ENCODE measurements around the gene ZNF2. TPM values are rescaled to one million over a fixed set of nuclear protein-coding genes. Genes with fewer than 3 reads are reported as not detected.

Gene ZNF2
- total and polyA plus RNA-seq, 2 of the 13 experiments (the other 11 are each of a cell fraction or from before 2014, with no cell fraction given) = 4.3 to 6.1 TPM

GRCh38 chr2:95121407-95122196 lies 44.0 kb upstream of the ZNF2 start, which contains the start of gene MRPS5 (continued):
- peak; percentile 32; the same call in 1 of the 2 replicates for TF ChIP-seq ZBTB44 (CRISPR knock-in tag; IDR thresholded peaks at IDR 0.05)
- peak; percentile 80; the same call in 1 of the 2 replicates for TF ChIP-seq WIZ (CRISPR knock-in tag; IDR thresholded peaks at IDR 0.05)
- TF ChIP-seq SMYD3 (CRISPR knock-in tag; IDR thresholded peaks at IDR 0.05) = peak; percentile 68; the same call in 1 of the 2 replicates
- no peak for TF ChIP-seq RARG (CRISPR knock-in tag; IDR thresholded peaks at IDR 0.05; ENCODE audit: low read depth)
- no peak for TF ChIP-seq ZNF615 (CRISPR knock-in tag; IDR thresholded peaks at IDR 0.05; ENCODE audit: borderline replicate concordance)
- no peak for TF ChIP-seq STAG1 (CRISPR knock-in tag; IDR thresholded peaks at IDR 0.05)
- TF ChIP-seq GATA4 (IDR thresholded peaks at IDR 0.05; ENCODE audit: borderline replicate concordance, low read depth) = peak; percentile 74
- TF ChIP-seq HDAC2 (CRISPR knock-in tag; IDR thresholded peaks at IDR 0.05) = peak; percentile 36
- TF ChIP-seq SALL1 (CRISPR knock-in tag; IDR thresholded peaks at IDR 0.05) = peak; percentile 93
- TF ChIP-seq ZNF576 (CRISPR knock-in tag; IDR thresholded peaks at IDR 0.05) = 0 out of 2 replicates have a peak, but pooled peaks have one; percentile 76
- no peak for TF ChIP-seq ZNF326 (CRISPR knock-in tag; IDR thresholded peaks at IDR 0.05; ENCODE audit: borderline replicate concordance)
- peak; percentile 20 for TF ChIP-seq NFYB (CRISPR knock-in tag; IDR thresholded peaks at IDR 0.05)
- no peak; the same call in 1 of the 2 replicates for TF ChIP-seq TIGD3 (CRISPR knock-in tag; IDR thresholded peaks at IDR 0.05; ENCODE audit: borderline replicate concordance)
- no peak for TF ChIP-seq SYNCRIP (IDR thresholded peaks at IDR 0.05; ENCODE audit: insufficient read depth, low read depth, low read length)
- peak; percentile 75 for TF ChIP-seq ZNF609 (CRISPR knock-in tag; IDR thresholded peaks at IDR 0.05; ENCODE audit: borderline replicate concordance)
- no peak for TF ChIP-seq NR2F2 (IDR thresholded peaks at IDR 0.05; ENCODE audit: borderline replicate concordance, low read depth)
- TF ChIP-seq ZBTB26 (CRISPR knock-in tag; IDR thresholded peaks at IDR 0.05; ENCODE audit: borderline replicate concordance) = peak; percentile 63; the same call in 1 of the 2 replicates
- TF ChIP-seq MAF1 (CRISPR knock-in tag; IDR thresholded peaks at IDR 0.05; ENCODE audit: borderline replicate concordance) = peak; percentile 79; the same call in 1 of the 2 replicates
- peak; percentile 92 for TF ChIP-seq SP4 (CRISPR knock-in tag; IDR thresholded peaks at IDR 0.05)
- TF ChIP-seq REL (CRISPR knock-in tag; conservative IDR thresholded peaks at IDR 0.05) = peak; percentile 62; the same call in 1 of the 2 replicates

Data from HepG2 (cell line).